K562 (cell line): Measurements from ENCODE around the gene CAMK2A.

Source experiments
- CREB1 ChIP-seq, 2 experiments: sonication (generic) in 1 of 2; formaldehyde crosslinking in 1 of 2; IDR thresholded peaks; 2 replicates each; pipeline versions ENCODE4 v1.6.1 to v1.8.0; 2012 to 2022; ENCODE audit warnings: inconsistent platforms in 1 of 2, mild to moderate bottlenecking in 1 of 2, missing genetic modification reagents in 1 of 2, moderate library complexity in 1 of 2
- EZH2 ChIP-seq: IDR thresholded peaks from 2 replicates; pipeline ENCODE4 v1.6.1; 2012; ENCODE audit warnings: low read depth, mild to moderate bottlenecking, inconsistent platforms, low read length, borderline replicate concordance
- HDAC6 ChIP-seq: IDR thresholded peaks from 2 replicates; pipeline ENCODE4 v1.6.1; 2012; ENCODE audit warnings: low read depth, mild to moderate bottlenecking, control low read depth, inconsistent platforms, low read length, moderate library complexity
- POLR2A ChIP-seq: fragments of 450-650 bp; conservative IDR thresholded peaks from 2 replicates; pipeline ENCODE4 v1.6.1; 2016
- POLR2AphosphoS5 ChIP-seq: IDR thresholded peaks from 2 replicates; pipeline ENCODE4 v1.6.1; 2011; ENCODE audit warnings: mild to moderate bottlenecking, low read depth, low read length, moderate library complexity; ENCODE audit not compliant: control insufficient read depth, insufficient read depth
- TAF1 ChIP-seq: IDR thresholded peaks from 2 replicates; pipeline ENCODE4 v1.6.1; 2011; ENCODE audit warnings: mild to moderate bottlenecking, low read length, moderate library complexity; ENCODE audit not compliant: insufficient read depth, control insufficient read depth, severe bottlenecking; ENCODE audit errors: extremely low read depth
- TAF15 ChIP-seq: fragments of 200-400 bp; formaldehyde crosslinking; IDR thresholded peaks from 2 replicates; pipeline ENCODE4 v1.6.1; 2017; ENCODE audit warnings: mild to moderate bottlenecking, low read depth, low read length, moderate library complexity
- ZNF165 ChIP-seq: fragments of 250-450 bp; sonication (Bioruptor Pico); IDR thresholded peaks from 2 replicates; pipeline ENCODE4 v1.4.0; 2020; ENCODE audit warnings: borderline replicate concordance
- TF ChIP-seq, protein P1 (sequence below): sonication (generic); formaldehyde crosslinking; IDR thresholded peaks from 2 replicates; pipeline ENCODE4 v1.5.0; 2020; ENCODE audit warnings: missing genetic modification reagents
- TF ChIP-seq, protein P2 (sequence below): fragments of 450-650 bp; IDR thresholded peaks from 2 replicates; pipeline ENCODE4 v1.7.1; 2018; ENCODE audit warnings: mild to moderate bottlenecking, low read depth; ENCODE audit not compliant: partially characterized antibody

DNA sequence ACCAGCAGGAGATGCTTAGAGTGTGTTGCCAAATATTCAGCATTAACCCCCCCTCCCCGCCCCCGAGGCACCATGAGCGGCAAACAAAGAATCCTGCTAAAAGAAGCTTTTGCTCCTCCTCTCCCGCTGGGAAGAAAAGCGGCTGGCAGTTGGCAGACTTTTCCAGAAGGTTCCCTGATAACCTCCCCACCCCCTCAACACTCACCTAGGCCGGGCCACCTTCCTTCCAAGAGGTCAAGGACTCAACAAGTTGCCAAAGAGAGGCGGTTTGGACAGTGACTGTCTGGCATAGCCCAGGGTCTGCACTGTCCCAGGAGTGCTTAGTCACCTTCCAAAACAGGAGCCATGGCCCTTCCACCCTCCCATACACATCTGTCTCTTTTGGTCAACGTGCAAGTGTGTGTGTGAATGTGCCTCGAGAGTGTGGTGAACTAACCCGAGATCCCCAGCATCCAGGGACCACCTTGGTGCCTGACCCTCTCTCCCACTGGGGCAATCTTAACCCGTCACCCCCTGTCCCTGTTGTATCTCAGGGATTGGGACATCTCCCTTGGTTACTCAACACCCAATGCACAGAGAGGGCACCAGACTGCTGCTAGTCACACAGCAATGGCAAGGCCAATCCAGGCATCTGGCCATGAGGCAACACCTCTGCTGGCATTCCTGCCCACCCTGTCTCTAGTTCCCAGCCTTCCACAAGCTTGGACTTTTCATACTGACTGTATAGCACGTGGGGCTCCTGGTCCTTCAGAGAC is 18.9 kb downstream of the CAMK2A start:
- TF ChIP-seq ZNF165 (CRISPR knock-in tag), result no peak
- TF ChIP-seq, protein P1, sequence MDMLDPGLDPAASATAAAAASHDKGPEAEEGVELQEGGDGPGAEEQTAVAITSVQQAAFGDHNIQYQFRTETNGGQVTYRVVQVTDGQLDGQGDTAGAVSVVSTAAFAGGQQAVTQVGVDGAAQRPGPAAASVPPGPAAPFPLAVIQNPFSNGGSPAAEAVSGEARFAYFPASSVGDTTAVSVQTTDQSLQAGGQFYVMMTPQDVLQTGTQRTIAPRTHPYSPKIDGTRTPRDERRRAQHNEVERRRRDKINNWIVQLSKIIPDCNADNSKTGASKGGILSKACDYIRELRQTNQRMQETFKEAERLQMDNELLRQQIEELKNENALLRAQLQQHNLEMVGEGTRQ (CRISPR knock-in tag), result no peak
- TF ChIP-seq, protein P2, sequence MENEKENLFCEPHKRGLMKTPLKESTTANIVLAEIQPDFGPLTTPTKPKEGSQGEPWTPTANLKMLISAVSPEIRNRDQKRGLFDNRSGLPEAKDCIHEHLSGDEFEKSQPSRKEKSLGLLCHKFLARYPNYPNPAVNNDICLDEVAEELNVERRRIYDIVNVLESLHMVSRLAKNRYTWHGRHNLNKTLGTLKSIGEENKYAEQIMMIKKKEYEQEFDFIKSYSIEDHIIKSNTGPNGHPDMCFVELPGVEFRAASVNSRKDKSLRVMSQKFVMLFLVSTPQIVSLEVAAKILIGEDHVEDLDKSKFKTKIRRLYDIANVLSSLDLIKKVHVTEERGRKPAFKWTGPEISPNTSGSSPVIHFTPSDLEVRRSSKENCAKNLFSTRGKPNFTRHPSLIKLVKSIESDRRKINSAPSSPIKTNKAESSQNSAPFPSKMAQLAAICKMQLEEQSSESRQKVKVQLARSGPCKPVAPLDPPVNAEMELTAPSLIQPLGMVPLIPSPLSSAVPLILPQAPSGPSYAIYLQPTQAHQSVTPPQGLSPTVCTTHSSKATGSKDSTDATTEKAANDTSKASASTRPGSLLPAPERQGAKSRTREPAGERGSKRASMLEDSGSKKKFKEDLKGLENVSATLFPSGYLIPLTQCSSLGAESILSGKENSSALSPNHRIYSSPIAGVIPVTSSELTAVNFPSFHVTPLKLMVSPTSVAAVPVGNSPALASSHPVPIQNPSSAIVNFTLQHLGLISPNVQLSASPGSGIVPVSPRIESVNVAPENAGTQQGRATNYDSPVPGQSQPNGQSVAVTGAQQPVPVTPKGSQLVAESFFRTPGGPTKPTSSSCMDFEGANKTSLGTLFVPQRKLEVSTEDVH, result no peak
- TF ChIP-seq CREB1 (IDR thresholded peaks at IDR 0.05), result no peak
- TF ChIP-seq CREB1 (CRISPR knock-in tag; IDR thresholded peaks at IDR 0.05), result no peak
- TF ChIP-seq HDAC6, result no peak
- no peak for TF ChIP-seq TAF15
- TF ChIP-seq EZH2, result no peak
- TF ChIP-seq POLR2AphosphoS5, result no peak
- no peak for TF ChIP-seq POLR2A
- TF ChIP-seq TAF1, result no peak
